Measurements from ENCODE around the gene GPR141. TPM values are rescaled to one million over a fixed set of nuclear protein-coding genes. Genes with fewer than 3 reads are reported as not detected.
A peak's percentile ranks its signal among the peaks of the same experiment; 100 is the strongest.

The GPR141 gene, protein sequence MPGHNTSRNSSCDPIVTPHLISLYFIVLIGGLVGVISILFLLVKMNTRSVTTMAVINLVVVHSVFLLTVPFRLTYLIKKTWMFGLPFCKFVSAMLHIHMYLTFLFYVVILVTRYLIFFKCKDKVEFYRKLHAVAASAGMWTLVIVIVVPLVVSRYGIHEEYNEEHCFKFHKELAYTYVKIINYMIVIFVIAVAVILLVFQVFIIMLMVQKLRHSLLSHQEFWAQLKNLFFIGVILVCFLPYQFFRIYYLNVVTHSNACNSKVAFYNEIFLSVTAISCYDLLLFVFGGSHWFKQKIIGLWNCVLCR
- polyA plus RNA-seq (2012; ENCODE audit: missing spikeins): 0.49 TPM

DNA sequence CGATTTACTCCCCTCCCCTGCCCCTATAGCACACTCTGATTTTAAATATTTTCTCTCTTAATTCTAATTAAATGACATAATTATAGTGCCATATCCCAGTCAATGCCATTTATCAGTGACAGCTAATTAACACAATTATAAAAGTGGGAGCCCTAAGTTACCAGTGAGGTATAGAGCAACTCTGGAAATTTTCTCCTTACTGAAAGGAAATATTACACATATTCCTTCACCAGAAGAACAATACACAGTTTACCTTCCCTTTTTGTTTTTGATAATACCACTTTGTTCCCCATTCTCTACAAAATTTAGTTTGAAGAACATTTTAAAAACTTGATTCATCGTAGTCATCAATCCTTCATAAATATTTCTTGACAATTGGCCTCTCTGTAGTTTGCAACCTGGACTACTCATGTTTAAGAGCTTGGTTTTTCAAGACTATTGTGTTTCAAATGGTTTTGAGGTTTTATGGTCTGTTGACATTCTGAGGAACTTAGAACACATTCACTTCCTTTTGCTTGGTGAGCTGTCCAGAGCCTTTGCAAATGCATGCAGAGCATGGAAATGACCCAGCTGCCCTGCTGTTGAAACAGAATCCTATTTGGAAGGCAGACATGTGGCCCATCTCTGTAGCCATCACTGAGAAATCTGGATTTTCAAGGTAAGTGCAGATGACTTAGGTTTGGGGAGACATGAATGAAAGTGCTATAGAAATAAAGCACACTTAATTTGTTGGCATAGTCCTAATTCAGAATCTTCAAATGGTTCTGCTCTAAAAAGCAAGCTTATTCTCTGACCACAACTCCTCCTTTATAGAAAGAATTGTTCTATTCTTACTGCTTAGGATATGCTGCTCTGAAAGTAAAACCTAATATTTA lies at the start of gene GPR141:
Gene GPR141 (plus strand): TSS at position 521 of the 875 bp plus-strand sequence. CDS start 56,628 bp downstream, outside the sequence.
- FAIRE-seq: peak; percentile 86
- peak; percentile 6 for DNase-seq (ENCODE audit: insufficient read length)
- TF ChIP-seq POLR2AphosphoS5 (IDR thresholded peaks at IDR 0.05; ENCODE audit: low read depth, low read length) (no peak), TAF1 (IDR thresholded peaks at IDR 0.05; ENCODE audit: borderline replicate concordance, low read depth, low read length) (no peak), POLR2A (IDR thresholded peaks at IDR 0.05; ENCODE audit: low read depth, low read length) (no peak)

DNA sequence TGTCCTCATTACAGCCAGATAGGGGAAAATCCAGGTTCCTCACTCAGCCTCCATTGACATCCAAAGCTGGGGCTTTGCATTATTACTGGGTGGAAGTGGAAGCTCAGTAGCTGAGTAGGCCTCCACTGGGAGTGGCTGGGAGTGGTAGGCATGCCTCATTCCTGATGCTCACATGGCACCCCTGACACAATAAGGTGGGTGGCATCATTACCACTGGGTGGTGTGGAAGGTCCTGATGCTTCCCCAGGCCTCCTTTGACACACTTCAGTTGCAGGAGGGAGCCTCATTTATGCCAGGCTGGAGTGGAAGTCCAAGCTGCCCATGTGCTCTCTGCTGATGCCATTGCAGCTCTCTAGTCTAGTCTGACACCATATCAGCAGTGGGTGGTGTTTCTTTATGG lies 48.2 kb upstream of the GPR141 start:
- DNase-seq (ENCODE audit: insufficient read length) (no peak), FAIRE-seq (no peak)
- TF ChIP-seq POLR2A (IDR thresholded peaks at IDR 0.05; ENCODE audit: low read depth, low read length) (no peak), TAF1 (IDR thresholded peaks at IDR 0.05; ENCODE audit: borderline replicate concordance, low read depth, low read length) (no peak), POLR2AphosphoS5 (IDR thresholded peaks at IDR 0.05; ENCODE audit: low read depth, low read length) (no peak)

DNA sequence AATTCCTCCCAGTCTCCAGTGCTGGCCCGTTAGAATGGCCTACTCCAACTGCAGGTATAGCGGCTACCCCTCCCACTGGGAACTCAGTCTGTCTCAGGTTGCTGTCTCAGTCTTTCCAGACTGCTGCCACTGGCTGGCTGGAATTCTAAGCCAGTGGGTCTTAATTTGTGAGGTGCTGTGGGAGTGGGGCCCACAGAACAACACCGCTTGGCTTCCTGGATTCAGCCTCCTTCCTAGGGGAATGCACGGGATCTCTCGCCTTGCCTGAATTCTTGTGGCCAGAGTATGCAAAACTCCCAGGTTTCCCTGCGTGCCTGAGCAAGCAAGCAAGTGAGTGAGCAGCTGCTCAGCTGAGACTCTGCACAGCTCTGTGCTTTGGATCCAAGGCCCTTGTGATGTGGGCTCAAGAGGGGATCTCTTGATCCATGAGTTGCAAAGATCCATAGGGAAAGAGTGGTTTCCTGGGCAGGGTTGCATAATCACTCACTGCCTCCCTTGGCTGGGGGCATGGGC lies 41.5 kb upstream of the GPR141 start:
- no peak for FAIRE-seq
- no peak for DNase-seq (ENCODE audit: insufficient read length)
- TF ChIP-seq POLR2AphosphoS5 (IDR thresholded peaks at IDR 0.05; ENCODE audit: low read depth, low read length) (no peak), POLR2A (IDR thresholded peaks at IDR 0.05; ENCODE audit: low read depth, low read length) (no peak)

DNA sequence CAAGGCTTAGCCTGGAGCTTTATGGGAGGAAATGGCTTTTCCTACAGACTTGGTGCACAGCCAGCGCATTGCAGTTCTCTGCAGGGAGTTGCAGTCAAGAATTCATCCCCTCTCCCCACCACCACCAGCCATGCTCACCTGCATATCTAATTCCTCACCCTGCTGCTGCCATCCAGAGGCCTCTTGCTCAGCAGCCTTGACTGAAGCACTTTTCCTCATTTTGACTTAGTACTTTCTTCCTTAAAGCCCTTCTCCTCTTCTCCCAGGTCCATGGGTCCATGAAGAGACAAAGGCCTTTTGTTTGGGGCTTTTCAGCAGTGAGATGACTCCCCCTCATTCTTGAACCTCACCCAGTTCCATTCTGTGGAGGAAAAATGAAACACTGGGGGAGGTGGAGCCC lies 39.7 kb upstream of the GPR141 start:
- DNase-seq (ENCODE audit: insufficient read length): no peak
- TF ChIP-seq POLR2A (IDR thresholded peaks at IDR 0.05; ENCODE audit: low read depth, low read length): no peak
- no peak for FAIRE-seq

DNA sequence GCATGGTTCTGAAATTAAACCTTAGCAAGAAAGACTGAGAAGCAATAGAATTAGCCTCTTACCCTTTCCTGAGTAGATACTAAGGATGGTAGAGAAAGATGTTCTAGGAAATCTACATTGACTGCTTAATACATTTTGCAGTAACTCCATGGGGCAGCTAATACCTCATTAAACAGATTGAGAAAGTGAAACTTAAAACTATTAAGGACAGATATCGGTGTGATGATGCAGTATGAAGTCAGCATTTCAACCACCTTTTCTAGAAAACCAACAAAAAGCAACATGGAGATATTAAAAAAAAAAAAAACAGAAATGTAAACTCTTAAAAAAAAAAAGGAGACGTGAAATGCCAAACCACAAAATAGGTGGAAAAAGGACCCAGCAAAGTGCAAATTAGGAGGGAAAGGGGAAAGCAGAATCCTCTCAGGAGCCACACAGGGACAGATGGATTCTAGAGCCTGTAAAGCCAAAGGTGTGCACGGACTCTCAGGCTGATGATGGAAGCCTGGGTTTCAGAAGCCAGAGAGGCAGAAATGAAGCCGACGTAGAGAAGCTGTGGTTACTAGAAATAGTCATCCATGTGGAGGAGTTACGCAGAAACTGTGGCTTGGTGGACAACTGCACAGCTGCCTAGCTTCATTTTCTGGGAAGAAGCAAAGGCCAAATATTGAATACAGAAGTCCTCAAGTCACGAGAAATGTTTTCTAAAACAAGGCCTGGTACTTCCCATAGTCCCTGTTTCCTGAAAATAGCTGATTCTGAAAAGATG lies 38.1 kb upstream of the GPR141 start:
- TF ChIP-seq TAF1 (IDR thresholded peaks at IDR 0.05; ENCODE audit: borderline replicate concordance, low read depth, low read length) (no peak), POLR2AphosphoS5 (IDR thresholded peaks at IDR 0.05; ENCODE audit: low read depth, low read length) (no peak), POLR2A (IDR thresholded peaks at IDR 0.05; ENCODE audit: low read depth, low read length) (no peak)
- DNase-seq (ENCODE audit: insufficient read length) (no peak), FAIRE-seq (no peak)

DNA sequence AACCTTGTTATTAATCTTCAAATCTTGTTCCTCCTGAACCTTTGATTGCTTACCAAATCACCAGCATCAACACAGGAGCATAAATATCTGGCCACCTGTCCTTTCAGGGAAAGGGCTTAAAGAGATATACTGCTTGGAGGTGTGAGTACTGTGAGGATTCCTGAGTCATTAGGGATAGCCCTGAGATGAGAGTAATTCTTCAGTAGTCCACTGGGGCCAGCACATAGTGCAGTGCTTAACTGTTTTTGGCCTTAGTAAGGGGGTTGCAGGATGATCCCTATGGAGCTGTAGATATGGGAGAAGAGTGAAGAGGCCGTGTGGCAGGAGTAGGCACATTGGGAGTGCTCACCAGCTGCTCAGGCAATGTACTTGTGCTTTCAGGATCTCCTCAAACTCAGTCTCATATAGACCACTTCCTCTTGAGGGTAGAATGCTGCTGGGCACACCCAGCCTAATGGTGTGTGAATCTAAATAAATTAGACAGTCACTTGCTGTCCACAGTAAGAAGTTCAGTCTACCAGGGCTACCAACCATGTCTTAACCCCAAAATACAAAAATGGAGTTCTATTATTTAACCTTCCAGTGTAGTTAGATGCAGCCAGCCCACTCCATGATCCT lies 26.5 kb upstream of the GPR141 start:
- TF ChIP-seq TAF1 (IDR thresholded peaks at IDR 0.05; ENCODE audit: borderline replicate concordance, low read depth, low read length): no peak
- no peak for TF ChIP-seq POLR2AphosphoS5 (IDR thresholded peaks at IDR 0.05; ENCODE audit: low read depth, low read length)
- no peak for TF ChIP-seq POLR2A (IDR thresholded peaks at IDR 0.05; ENCODE audit: low read depth, low read length)
- FAIRE-seq: no peak
- no peak for DNase-seq (ENCODE audit: insufficient read length)

DNA sequence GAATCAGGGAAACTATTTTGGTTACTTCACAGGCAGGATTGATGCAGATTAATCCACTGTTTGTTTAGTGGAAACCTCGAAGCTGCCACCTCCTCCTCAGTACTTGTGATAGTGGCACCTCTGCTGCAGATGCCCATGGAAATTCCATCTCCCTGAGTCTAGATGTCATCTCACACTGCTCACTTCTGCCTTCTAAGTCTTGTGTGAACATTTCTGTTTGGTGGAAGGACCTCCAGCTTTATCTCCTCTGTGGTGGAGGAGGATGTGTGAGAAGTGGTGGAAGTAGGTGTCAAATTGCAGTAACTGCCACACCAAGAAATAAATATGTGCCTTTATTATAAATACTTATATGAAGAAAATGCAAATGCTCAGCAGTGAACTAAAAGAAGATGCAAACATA lies 25.8 kb upstream of the GPR141 start:
- no peak for TF ChIP-seq TAF1 (IDR thresholded peaks at IDR 0.05; ENCODE audit: borderline replicate concordance, low read depth, low read length)
- no peak for TF ChIP-seq POLR2A (IDR thresholded peaks at IDR 0.05; ENCODE audit: low read depth, low read length)
- no peak for TF ChIP-seq POLR2AphosphoS5 (IDR thresholded peaks at IDR 0.05; ENCODE audit: low read depth, low read length)
- no peak for FAIRE-seq

DNA sequence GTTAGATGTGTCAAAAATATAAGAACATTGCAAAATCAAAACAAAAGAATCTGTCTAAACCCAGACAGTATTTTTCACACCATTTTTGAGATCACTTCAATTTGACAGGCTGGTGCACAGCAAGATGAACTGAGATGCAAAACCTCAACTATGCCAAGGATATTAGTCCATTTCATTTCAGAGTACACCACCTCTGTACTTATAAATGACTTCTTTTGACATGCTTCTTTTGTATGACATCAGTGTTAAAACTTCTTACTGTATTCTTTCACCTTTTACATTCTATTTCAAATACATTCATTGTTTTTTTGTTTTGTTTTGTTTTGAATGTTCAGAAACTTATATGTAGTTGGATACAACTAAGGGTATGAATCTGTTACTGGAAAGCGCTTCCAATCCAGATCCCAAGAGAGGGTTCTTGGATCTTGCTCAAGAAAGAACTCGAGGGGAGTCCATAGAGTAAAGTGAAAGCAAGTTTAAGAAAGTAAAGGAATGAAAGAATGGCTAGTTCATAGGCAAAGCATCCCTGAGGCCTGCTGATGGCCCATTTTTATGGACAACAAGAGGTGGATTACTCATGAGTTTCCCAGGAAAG lies 23.5 kb upstream of the GPR141 start:
- FAIRE-seq: peak; percentile 58
- TF ChIP-seq TAF1 (IDR thresholded peaks at IDR 0.05; ENCODE audit: borderline replicate concordance, low read depth, low read length): no peak
- TF ChIP-seq POLR2AphosphoS5 (IDR thresholded peaks at IDR 0.05; ENCODE audit: low read depth, low read length): no peak
- TF ChIP-seq POLR2A (IDR thresholded peaks at IDR 0.05; ENCODE audit: low read depth, low read length): no peak
- no peak for DNase-seq (ENCODE audit: insufficient read length)

More for the DNA sequence above, 25.8 kb upstream of the GPR141 start:
- DNase-seq (ENCODE audit: insufficient read length): no peak

DNA sequence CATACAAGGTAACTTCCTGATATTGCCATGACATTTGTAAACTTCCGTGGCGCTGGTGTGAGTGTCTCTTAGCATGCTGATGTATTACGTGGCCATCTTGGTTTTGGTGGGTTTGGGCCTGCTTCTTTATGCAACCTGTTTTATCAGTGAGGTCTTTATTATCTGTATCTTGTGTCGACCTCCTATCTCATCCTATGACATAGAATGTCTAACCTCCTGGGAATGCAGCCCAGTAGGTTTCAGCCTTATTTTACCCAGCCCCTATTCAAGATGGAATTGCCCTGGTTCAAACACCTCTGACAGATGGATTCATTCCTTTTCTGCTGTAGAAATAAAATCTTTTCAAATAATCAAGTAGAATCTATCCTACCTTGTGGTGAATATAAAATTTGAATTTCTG lies 23.0 kb upstream of the GPR141 start:
- FAIRE-seq: no peak

DNA sequence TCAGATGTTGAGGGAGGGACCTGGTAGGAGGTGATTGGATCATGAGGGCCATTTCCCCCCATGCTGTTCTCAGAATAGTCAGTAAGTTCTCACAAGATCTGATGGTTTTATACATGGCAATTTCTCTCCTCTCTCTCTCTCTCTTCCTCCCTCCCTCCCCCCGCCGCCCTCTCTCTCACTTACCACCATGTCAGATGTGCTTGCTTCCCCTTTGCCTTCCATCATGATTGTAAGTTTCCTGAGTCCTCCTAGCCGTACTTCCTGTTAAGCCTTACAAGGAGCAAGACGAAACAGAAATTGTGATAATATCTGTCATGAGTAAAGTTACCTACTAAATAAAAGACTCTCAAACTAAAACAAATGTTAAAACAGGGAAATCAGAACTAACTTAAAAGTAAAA lies 19.9 kb upstream of the GPR141 start:
- DNase-seq (ENCODE audit: insufficient read length): no peak
- FAIRE-seq: peak; percentile 57
- TF ChIP-seq POLR2AphosphoS5 (IDR thresholded peaks at IDR 0.05; ENCODE audit: low read depth, low read length) (no peak), POLR2A (IDR thresholded peaks at IDR 0.05; ENCODE audit: low read depth, low read length) (no peak), TAF1 (IDR thresholded peaks at IDR 0.05; ENCODE audit: borderline replicate concordance, low read depth, low read length) (no peak)

More for the DNA sequence above, 23.0 kb upstream of the GPR141 start:
- no peak for TF ChIP-seq POLR2AphosphoS5 (IDR thresholded peaks at IDR 0.05; ENCODE audit: low read depth, low read length)
- TF ChIP-seq POLR2A (IDR thresholded peaks at IDR 0.05; ENCODE audit: low read depth, low read length): no peak
- TF ChIP-seq TAF1 (IDR thresholded peaks at IDR 0.05; ENCODE audit: borderline replicate concordance, low read depth, low read length): no peak
- no peak for DNase-seq (ENCODE audit: insufficient read length)
